GM18520 (cell line): Measurements from ENCODE around the gene RASGEF1C.
"Not testable (repeated sequence)": the region's sequence is repeated elsewhere in the genome, so short reads cannot be mapped to it uniquely, and the experiment has no call there.

Experiments
- ATAC-seq: cut with Tn5 transposase; IDR thresholded peaks from one replicate; pipeline ENCODE4 v1.9.1; 2021; ENCODE audit not compliant: unreplicated experiment

Gene RASGEF1C

DNA sequence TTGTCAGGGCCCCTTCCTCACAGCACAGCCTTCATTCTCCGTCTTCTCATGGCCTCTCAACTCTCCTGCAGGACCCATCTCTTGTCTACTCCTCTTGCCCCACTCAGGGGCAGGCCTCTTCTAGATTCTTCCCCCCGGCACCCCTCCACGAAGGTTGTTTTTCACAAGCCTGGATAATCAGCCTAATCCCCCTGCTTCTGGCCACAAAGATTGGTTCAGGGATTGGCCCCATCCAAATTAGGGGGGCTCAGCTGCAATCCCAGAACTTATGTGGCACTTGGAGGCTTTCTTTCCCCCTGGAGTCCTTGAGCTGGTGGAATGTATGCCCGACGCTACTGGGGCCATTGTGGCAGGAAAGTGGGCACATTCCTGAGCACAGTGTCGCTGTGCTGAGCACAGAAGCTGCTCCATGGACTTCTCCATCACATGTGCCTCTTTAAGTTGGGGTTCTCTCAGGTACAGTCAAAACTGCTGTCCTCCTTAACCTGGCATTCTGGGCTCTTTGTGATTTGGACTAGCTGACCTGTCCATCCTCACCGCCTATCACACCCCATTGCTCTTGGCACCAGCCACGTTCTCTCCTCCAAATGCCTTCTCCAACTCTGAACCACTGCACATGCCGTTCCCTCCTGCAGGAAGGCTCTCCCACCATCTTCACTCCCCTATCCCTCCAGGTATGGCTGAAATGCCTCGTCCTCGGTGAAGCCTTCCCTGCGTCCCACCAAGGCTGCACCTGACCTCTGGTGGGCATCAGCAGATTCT lies 70.6 kb downstream of the RASGEF1C start:
- no peak for ATAC-seq

DNA sequence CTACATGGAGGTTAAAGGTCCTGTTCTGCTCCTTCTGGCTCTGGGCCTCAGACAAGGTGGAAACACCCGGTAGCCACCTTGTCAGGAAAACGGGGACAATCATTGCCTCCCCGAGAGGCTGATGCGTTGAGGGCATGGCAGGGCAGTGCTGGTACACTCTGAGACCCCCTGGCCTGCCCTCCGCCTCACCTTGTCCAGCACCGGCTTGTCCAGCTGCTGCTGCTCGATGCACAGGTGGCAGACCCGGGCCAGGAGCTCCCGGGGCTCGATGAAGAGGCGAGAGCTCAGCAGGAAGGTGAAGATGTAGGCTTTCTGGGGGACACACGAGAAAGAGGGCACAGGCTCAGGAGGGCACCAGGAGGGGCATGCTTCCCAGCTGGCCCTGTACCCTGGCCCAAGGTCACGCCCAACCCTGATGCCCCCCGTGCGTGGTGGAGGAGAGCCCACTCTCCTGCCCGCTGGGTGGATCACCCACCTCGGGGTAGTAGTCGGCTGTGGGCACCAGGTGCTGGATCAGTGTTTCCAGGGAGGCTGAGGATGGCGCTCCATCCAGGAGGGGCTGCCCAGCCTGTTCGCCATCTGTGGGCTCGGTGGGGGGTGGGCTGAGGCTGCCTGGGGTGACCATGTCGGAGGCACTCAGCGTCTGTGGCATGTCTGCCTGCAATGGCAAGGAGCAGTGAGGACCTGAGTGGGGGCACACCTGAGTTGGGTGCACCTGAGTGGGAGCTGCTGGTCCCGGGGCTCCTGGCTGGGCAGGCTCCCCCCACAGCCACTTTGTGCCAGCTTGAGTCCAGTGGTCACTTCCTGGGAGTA lies 71.4 kb downstream of the RASGEF1C start:
- ATAC-seq = no peak

DNA sequence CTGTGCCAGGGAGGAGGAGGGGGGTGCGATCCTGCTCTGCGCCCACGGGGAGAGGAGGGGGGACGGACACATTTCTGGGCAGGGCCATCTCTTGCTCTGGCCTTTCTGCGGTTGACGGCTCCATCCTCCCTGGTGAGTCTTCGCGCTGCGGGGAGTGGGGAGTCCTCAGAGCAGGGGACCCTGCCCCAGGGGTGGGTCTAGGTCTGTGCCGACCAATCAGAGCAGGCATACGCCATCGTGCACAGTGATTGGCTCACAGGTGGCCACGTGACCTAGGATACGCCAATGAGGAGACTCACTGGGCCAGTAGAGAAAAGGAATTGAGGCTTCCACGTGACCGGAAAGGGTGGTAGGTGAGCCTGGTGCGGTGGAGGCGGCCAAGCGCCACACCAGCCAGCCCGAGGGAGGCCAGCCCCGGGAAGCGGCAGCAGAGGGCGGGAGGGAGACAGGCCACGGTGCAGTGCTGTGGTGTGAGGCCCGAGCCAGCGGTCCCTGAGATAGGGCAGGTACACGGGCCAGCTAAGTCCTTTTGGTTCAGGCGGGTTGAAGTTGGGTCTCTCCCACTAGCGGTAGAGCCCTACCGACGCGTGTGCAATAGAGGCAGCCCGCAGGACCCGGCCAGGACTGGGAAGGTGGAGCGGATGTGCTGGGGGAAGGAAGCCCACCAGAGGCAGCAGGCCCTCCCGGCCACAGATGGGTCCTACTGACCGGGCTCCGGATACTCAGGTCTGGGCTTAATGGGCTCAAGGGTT lies 72.2 kb downstream of the RASGEF1C start:
- ATAC-seq = no peak

DNA sequence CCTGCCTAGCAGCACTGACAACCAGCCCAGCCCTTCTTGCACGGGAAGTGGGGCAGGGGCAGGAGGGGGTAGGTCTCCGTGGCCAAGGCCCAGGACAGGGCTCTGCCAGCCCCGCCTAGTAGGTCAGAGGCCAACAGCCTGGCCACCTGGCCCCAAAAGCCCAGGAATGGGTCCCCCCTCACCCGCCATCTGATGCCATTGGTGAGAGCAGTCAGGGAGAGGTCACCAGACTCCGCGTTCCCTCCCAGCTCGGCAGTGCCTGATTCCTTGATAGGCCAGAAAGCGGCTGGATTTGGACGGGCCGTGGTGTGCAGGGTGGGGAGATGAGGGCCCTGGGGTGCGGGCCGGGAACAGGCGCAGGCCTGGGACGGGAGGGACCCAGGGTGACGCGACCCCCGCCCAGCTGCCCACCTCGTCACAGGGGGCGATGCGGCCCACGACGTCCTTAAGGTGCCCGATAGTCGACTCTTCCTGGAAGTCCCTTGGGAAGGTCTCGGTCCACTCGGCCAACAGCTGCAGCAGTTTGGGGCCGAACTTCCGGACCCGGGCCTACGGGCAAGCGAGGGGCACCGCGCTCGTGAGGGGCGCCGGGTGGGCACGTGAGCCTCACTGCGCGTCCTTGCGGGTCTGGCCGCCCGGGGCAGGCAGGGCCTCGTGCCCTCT lies 72.9 kb downstream of the RASGEF1C start:
- no peak for ATAC-seq

DNA sequence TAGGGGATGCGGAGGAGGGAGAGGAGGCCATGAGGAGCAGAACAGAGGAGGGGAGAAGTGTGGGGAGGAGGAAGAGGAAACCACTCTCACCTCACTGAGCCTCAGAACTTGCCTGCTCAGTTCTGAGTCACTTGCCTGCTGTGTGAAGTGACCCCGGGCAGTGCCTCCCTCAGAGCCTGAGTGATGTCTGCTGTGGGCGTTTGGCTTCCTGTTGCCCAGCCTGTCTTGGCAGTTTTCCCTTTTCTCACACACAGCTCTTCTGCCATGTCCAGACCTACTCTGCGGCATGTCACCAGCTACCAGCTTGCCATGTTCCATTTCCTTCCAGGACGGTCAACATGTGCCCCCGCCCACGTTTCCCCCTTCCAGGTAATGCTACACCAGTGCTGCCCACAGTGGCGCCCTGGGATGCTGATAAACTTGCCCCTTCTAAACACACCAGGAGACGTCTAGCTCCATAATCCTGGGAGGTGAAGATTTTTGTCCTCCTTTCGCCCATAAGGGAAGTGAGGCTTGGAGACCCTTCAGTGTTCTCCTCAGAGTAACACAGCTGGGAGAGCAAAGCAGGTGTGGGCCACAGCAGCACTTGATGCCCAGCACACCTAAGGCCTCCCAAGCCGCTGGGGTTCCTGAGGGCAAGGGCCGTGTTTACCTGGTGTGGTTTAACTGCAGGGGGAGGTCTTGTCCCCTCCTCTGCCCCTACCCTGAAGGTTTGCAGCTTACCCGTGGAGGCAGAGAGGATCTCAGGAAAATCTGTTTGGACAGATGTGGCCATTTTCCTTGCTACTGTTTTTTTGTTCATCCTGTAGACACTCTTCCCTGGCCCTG lies 73.7 kb downstream of the RASGEF1C start:
- ATAC-seq = no peak

DNA sequence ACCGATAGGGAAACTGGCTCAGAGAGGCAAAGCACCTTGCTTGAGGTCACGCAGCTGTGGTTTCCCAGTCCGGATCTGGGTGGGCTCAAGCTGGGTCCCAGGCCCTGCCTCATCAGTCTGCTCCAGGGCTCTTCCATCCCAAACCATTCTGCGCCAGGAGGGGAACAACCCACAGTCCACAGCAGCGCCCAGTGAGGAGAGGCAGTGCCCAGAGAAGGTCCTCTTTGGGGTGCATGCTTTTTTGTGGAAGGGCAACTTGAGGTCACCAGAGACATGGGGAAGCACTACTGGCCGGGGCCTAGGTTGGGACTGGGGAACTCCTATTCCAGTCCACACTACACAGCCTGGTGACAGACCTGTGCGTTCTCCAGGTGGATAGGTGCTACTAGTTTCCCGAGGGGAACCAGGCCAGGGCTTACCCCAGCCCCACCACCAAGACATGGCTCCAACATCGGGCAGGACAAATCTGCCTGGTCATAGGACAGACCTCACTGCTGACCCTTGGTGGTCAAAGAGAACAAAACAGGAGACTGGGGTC lies 75.0 kb downstream of the RASGEF1C start:
- no peak for ATAC-seq

DNA sequence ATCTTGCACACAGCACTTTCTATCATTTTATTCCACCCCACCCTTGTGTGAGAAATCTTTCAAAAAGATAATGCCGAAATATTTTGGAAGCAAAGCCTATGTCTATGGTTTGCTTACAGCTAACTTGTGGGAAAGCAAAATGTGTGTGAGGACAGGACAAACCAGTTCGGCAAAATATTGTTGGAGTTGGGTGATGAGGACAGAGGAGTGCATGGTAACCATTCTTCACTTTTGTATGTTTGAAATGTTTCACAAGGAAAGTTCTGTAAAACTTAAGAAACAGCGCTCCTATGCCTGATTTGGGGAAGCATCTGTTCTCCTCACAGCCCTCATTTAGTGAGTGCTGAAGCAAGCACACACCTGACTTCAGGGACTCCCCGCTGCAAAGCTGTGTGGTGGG lies 75.5 kb downstream of the RASGEF1C start:
- no peak for ATAC-seq

DNA sequence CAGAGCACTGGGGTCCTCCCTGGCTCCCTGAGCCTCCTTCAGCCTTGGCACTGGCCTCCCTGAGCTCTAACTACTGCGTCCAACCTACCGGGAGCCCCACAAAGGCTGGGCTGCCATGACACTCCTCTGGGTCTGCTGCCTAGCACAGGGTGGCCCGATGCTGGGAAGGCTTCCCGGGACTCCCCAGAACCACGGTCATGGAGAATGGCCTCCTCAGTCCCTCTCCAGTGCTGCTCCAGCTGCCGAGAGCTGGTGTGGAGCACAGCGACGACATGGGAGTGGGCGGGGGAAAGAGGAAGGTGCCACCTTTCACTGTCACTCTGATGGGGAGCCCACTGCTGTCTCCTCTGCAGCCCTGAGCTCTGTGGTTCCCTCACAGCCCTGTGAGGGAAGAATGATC lies 76.0 kb downstream of the RASGEF1C start:
- no peak for ATAC-seq

DNA sequence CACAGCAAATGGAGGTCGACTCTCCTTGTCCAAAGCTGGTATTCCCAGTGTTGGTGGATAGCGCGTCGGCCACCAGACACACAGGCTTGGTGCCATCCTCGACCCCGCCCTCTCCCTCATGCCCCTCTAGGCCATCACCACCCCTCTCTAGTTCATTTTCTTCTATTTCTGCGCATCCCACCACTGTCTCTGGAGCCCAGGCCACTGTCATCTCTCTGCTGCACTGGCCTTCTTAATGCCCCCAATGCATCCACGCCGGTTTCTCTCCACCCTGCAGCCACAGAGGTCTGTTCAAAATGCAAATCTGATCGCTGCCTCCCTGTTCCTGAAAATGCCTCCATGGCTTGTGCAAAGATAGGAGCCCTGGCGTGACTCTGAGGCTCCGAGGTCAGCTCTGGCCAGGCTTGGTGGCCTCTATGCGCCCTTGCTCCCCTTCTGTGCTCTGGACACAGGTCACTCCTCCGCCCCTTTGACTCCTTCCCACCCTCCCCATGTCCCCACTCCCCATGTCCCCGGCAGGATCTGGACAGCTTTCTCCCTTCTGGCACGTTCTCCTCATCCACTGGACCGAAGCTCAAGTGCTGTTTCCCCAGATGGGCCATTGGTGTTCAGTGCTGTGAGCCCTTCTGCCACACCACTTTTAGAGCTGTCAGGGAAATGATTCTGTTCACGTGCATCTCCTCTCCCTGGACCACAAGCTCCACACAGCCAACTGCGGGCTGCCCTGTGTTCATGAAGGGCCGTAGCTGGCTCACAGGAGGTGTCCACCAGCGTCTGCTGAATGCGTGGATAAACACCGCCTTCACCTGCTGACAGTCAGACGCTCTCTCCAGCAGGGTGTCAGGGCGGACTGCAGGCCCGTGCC lies 77.9 kb downstream of the RASGEF1C start:
- no peak for ATAC-seq

DNA sequence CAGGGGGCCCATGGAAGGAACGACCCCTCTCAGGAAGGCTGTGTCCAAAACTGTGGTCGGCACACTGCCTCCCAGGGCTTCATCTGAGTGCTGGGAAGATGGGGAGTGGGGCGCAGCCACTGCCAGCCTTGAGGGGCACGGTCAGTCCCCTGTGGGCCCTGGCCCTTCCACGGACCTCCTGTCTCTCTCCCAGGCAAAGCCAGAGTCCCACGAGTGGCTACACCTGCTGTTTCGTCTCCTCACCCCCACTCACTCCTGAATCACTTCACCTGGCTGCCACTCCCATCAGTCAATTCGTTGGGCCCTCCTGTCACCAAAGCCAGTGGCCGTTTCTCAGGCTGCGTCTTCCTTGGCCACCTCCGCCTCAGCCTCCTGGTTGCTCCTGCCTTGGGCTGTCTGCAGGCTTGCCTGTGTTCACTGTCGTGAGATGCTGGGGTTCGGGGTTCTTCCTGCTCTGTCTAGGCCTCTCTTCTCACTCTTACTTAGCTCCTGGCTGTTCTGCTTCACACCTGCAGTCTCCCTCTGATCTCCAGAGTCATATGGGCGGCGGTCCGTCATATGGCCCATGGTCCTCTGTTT lies 78.6 kb downstream of the RASGEF1C start:
- ATAC-seq = no peak

DNA sequence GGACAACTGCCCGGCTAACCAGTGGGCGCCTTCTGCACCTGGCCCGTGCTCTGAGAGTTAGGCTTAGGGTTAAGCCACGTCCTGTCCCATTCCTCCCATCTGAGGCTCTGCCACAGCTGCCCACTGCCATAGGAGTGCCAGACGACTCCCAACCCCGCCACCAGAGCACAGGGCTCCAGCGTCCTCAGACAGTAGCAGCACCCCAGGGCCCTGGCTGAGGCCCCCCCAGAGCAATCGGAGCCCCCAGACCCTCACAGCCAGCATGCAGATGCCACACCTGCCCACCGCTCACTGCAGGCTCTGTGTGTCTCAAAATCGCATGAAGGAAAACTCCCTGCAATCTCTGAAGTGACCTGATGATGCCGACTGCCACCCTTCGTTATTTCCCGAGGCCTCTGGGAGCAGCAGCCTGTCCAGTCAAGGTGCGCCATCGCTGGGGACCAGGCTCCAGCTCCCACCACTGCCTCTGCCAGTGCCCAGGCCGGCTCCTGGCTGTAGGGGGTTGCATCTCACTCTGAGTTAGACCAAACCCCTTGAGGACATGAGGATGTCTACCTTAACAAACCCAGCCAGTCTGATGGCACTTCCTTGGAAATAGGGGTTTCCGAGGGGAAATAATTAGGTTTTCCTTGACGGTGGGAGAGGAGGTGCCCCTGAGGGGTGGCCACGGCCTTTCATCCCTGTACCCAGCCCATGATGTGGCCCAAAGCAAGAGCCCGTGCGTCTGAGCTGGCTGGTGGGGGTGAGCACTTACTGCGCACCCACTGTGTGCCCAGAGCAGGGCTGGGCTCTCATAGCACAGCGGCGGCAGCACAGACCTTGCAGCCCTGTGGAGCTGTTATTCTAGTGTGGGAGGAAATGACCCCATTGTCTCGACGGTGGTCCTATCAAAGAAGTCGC lies 79.5 kb downstream of the RASGEF1C start:
- no peak for ATAC-seq

DNA sequence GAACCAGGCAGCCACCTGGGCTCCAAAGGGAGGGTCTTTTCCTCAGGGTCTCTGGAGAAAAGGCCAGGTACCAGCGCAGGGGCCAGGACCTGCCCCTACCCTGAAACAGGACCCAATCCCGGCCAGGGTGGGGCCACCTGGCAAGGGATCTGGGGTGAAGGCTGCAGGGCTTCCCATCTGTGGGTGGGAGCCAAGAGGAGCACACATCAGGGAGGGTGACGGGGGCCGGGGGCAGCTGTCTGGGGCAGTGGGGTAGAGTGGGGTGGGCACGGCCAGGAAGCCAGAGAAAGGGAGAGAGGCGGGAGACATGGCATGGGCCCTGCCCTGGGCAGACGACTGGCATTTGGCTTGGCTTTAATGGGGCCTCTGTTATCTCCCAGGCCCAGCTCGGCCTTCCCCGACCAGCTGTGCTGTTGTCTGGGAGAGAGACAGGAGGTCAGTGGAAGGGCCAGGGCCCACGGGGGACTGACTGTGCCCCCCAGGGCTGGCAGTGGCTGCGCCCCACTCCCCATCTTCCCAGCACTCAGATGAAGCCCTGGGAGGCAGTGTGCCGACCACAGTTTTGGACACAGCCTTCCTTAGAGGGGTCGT lies 80.2 kb downstream of the RASGEF1C start:
- ATAC-seq = no peak

DNA sequence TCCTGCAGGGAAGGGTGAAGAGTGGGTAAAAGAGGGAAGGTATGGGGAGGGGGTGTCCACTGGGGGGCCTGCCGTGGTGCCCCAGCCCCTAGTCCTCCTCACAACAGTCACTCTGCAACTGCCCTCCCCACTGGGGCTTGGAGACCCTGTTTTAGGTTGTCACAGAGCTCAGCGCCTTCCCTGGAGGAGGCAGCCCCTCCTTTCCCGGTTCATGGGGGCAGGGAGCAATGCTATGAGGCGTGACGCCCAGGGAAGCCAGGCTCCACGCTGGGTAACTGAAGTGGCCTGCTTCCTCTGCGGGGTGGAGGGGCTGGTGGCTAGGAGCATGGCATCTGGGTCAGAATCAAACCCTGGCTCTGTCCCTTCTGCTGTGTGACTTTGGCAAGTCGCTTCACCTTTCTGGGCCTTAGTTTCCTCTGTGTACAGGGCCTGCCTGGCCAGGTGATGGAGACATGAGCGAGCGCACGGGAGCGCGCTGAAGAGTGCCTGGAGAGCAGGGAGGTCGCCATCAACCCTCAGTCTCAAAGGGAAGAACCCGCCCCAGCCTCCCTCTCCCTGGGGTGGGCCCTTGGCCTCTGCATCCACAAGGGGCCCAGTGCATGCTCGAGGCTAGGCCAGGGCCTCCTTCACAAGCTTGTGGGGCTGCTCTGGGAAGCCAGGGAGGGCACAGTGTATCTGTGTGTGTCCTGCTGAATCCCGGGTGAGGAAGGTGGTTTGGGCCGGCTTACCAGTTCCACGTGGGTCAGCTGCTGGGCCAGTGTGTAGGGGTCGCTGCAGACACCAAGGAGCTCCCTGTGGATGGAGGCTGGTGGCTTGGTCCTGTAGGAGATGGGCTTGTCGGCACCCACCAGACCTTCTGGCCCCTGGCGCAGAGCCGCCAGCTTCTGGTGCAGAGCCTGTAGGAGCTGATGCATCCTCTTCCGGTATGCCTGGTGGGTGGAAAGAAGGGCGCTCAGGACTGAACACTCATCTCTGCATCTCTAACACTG lies 81.0 kb downstream of the RASGEF1C start:
- ATAC-seq = no peak

DNA sequence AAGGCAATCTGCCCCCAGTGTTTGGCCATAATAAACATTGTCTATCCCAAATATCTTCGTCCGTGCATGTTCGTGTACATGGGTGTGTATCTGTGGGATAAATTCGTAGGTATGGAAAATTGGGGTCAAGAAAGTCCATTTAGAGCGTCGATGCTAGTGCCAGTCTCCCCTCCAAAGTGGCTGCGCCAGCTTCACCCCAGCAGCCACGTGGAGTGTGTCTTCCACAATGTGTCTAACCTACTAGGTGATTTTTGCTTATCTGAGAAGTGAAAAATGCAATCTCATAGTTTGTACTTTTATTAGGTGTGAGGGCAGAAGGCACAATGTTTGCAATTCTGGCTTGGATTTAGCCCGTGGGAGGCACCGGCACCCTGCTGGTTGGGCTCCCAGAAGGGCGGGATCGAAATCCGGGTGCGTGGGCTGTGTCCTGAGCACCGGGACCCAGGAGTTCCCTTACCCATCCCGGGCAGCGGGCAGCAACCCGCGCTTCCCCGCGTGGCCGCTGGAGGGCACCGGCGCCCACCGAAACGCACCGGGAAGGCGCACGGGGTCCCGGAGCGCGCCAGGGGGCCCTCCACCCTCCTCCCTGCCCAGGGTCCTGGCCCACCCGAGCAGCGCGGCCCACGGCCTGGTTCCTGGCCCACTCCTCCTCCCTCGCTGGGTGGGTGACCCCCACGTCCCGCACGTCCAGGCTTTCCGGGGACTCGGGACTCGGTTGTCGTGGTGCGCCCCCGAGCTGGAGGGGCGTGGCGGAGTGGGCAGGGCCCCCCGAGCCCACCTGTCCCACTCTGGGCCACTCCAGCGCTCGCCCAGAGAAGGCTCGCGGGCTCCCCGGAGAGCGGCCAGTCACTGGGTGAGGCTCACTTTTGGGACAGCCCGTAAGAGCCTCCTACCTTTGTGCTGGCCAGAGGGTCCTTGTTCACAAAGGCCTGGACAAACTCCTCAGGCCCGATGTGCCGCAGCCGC lies 82.0 kb downstream of the RASGEF1C start:
- no peak for ATAC-seq

DNA sequence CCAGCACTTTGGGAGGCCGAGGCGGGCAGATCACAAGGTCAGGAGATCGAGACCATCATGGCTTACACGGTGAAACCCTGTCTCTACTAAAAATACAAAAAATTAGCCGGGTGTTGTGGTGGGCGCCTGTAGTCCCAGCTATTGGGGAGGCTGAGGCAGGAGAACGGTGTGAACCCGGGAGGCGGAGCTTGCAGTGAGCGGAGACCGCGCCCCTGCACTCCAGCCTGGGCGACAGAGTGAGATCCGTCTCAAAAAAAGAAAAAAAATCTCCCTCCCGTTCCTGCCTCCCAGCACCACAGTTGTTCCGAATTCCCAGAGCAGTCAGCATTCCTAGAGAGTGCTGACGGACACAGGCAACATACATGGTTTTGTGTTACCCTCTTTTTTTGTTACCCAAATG lies 82.9 kb downstream of the RASGEF1C start:
- ATAC-seq = not testable (repeated sequence)
